Epithelial cell of prostate (primary cell): ENCODE measurements around the gene ZNF217.
"Not testable (repeated sequence)": the region's sequence is repeated elsewhere in the genome, so short reads cannot be mapped to it uniquely, and the experiment has no call there.

ENCODE experiments used
- DNase-seq: peaks from one replicate; pipeline ENCODE4 v3.0.0-alpha.2; 2011; ENCODE audit warnings: low read depth, low spot score
- H3K27ac ChIP-seq: fragments of 450-650 bp; 2 replicates; pipeline ENCODE4 v1.5.1; 2017; ENCODE audit warnings: mild to moderate bottlenecking

The ZNF217 gene

DNA sequence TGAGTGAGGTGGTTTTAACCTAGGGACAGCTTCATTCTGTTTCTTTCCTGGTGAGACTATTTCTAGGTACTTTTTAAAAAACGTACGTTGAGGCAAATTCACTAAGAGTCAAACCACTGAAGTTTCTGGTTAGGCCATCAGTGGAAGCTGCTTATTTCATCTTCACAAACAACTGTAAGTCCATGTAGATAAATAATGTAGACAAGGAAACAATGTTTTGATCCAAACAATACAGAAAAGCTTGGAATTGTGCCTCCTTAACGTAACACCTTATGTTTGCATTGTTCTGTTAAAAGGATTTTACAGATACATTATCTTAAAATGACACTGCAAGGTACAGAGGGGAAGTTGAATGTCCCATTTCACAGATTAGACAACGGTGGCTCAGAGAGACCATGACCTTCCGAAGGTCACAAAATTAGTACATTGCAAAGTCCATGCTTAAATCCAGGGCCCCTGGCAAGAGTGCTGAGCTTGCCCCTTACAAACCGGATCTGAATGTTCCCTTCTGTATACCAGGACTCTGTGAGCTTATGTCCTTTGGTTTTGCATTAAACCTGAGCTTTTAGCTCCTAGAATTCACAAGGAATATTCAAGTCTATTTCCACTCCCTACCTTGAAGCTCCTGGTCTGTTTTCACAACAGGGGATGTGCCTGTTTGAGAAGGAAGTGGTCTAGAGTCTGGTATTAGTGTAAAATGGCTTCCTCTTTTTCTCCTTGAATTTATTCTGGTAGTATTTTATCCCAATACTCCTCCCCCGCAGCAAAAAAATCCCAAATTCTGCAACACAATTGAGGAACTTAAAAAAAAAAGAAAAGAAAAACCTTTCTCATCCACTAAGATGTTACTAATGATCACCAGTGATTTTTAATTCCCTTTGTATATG is 28.9 kb upstream of the ZNF217 start:
- DNase-seq: no peak

DNA sequence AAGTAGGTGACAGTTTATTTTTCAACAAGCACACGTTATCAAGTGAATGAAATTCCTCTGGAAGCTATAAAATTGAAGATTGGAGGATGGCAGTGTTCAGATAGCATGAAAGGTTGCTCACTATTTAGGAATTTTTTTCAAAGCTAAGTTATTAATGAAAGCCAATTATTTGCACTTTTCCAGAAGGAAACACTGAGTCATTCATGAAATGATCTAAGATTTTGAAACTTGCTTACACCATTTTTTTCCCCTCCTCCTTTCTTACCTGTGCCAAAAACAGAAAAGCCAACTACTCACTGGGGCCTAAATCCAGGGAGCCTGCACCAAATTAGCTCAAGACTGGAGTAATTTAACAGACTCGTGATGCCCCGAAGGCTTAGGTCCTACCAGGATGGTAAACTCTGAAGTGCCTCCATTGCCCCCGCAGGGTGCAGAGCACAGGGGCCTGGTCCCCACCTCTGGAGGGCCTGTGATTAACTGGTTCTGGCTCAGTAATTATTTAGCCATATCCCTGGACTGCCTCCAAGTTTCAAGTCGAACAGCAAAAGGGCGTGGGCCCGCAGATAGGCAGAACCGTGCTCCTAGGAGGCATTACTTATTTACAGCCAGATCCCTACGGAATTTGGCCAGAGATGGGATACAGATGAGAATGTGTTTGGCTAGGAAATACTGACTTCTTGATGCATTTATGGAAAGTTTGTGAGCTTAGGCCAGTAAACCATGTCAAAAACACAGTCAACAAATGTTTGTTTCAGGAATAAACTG is 28.0 kb upstream of the ZNF217 start:
- peak overlapping the region; percentile 97 for H3K27ac ChIP-seq
- DNase-seq: peak; percentile 62

More for the DNA sequence above, 28.9 kb upstream of the ZNF217 start:
- H3K27ac ChIP-seq: peak overlapping the region; percentile 97

DNA sequence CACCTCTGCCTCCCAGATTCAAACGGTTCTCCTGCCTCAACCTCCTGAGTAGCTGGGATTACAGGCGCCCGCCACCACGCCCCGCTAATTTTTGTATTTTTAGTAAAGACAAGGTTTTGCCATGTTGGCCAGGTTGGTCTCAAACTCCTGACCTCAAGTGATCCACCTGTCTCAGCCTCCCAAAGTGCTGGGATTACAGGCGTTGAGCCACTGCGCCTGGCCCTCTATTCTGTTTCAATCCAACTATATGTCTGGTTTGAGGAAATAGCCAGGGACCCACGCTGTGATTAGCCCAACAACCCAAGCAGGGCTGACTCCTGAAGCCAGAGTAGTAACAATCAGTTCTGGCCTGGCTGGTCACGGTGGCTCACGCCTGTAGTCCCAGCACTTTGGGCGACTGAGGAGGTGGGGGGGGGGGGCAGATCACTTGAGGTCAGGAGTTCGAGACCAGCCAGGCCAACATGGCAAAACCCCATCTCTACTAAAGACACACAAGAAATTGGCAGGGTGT is 24.9 kb upstream of the ZNF217 start:
- not testable (repeated sequence) for H3K27ac ChIP-seq, DNase-seq

DNA sequence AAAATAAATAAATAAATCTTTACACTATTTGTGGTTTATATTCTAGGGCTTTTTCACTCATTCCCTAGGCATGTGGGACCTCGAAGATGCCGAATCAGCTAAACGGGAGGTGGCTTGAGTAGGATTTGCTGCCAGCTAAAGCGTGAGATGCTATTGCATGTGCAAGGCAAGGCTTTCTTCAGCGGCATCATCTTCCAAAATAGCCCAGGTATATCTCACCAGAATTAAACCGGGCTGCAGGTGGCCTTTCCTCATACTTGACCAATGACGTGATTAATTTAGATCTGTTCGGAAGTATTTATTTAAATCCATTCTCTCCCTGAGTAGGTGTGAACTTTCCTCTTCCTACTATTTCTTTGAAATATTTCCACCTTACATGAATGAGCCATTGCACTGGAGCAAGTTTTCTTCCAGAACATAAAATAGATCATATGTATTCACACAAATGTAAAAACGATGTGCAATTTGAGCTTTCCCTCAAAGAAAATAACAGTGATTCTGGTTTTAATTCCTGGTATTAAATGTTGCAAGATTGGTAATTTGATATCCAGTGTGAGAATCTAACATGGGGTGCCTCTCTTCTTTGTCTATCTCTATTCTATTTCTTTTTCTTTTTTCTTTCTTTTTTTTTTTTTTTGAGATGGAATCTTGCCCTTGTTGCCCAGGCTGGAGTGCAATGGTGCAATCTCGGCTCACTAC is 24.3 kb upstream of the ZNF217 start:
- DNase-seq: no peak
- H3K27ac ChIP-seq: no peak overlapping the region

- DNase-seq, H3K27ac ChIP-seq: not testable (repeated sequence)
Measured at GRCh38 chr20:53616489-53616888, 22.9 kb upstream of the ZNF217 start.

- H3K27ac ChIP-seq: no peak overlapping the region
- no peak for DNase-seq
Measured at GRCh38 chr20:53613748-53614147, 20.1 kb upstream of the ZNF217 start.

- H3K27ac ChIP-seq: peak overlapping the region; percentile 80
- DNase-seq: not testable (repeated sequence)
Measured at GRCh38 chr20:53612289-53612688, 18.6 kb upstream of the ZNF217 start.

- peak overlapping the region; percentile 80 for H3K27ac ChIP-seq
- no peak for DNase-seq
Measured at GRCh38 chr20:53611449-53611894, 17.8 kb upstream of the ZNF217 start.

DNA sequence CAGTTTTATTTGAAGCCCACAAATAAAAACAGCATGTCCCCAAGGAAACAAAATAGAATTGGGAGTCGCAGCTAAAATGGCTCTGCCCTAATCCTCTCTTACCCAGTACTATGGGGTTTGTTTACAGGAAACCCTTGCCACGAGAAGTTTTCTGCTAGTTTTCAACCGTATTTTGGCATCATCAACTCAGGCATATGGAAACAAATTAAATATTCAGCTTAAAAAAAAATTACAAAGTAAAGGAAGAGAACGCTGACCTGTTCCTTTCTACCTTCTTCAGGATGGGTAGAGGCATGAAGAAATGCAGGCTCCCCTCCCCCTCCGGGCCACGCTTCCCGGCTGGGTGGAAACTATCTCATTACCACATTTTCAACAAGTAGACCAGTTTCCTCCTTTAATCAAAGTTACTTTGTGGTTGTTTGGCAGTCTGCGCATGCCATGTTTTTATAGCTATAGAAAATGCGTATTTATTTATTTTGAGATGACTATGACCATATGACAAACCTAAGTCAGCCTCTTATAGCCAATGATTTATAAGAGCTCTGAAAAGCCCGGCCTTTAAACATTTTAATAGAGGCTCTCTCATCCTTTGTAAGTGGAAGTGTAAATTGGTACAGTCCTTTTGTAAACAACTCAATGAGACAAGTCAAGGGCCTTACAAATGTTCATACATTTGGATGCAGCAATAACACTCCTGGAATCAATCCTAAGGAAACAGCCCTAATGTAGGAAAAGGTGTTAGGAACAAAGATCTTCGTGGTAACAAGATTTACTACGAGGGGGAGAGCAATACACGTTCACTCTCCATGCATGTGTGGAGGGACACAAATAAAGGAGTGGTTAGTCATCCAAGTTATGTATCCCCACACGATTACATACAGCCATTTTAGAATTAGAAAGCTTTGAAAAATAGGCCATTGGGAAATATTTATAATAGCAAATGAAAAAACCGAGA is 16.1 kb upstream of the ZNF217 start:
- H3K27ac ChIP-seq: peak overlapping the region; percentile 80
- DNase-seq: no peak

GRCh38 chr20:53608456-53609452 is 15.1 kb upstream of the ZNF217 start:
- peak; percentile 50 for DNase-seq
- H3K27ac ChIP-seq: peak overlapping the region; percentile 80

DNA sequence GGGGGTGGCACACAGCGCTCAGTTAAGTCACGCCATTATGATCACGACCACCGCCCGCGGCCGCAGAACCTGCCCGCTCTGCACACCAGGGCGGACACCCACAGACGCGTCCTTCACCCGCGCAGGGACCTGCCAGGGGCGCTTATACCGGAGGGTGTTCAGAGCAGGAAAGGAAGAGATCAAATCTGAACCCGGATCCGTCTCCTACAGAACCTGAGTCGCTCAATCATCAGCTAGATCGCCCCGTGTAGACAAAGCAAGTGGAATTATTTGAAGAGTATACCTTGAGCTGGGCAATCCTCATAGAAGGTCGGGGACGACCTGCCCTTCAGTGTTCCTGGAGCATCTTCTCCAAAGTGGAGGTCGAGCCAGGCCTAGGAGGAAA is 14.4 kb upstream of the ZNF217 start:
- no peak overlapping the region for H3K27ac ChIP-seq

GRCh38 chr20:53606364-53606985 is 12.8 kb upstream of the ZNF217 start:
- no peak overlapping the region for H3K27ac ChIP-seq
- no peak for DNase-seq

More for the DNA sequence above, 14.4 kb upstream of the ZNF217 start:
- no peak for DNase-seq

- not testable (repeated sequence) for H3K27ac ChIP-seq, DNase-seq
Measured at GRCh38 chr20:53605401-53605800, 11.8 kb upstream of the ZNF217 start.

GRCh38 chr20:53604846-53605245 is 11.2 kb upstream of the ZNF217 start:
- H3K27ac ChIP-seq, DNase-seq: not testable (repeated sequence)

- no peak for DNase-seq
- no peak overlapping the region for H3K27ac ChIP-seq
Measured at GRCh38 chr20:53602661-53603060, 9.0 kb upstream of the ZNF217 start.

DNA sequence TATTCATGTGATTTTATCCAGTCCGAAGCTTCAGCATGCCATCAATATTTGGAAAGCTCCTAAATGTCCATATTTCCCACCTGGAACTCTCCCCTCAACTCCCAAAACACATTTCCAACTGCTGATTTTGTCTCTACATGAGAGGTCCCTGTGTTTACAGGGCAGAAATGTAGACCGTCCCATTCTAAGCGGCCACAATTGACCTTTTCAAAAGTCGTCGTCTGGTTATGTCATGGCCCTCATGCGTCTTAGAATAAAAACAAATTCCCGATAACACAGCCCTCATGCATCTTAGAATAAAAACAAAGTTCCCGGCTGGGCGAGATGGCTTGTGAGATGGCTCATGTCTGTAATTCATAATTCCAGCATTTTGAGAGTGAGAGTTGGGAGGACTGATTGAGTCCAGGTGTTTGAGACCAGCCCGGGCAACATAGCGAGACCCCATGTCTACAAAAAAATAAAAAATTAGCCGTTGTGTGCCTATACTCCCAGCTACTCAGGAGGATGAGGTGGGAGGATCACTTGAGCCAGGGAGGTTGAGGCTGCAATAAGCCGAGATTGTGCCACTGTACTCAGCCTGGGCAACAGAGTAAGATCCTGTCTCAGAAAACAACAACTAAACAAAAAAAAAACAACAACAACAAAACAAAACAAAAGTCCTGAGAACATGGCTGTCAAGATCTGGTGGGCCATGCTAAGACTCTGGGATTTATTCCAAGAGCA is 6.4 kb upstream of the ZNF217 start:
- DNase-seq: no peak
- H3K27ac ChIP-seq: no peak overlapping the region

DNA sequence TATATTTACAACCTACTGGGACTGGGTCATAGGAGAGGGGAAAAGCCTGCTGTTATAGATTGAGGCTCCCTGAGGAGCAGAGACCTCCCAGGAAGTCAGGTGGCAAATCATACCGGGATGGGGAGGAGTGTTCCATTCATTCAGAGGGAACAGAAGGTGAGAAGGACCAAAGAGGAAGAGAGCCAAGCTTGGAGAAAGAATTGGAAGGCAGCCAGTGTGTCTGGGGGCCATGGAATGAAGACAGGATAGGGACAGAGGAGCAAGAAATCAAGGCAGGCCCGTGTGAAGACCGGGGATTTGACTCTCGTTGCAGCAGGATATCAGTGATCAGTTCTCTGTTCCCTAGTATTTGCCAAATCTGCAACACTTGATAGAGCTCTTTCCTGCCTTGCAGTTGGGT is 5.7 kb upstream of the ZNF217 start:
- H3K27ac ChIP-seq: no peak overlapping the region
- no peak for DNase-seq
